Right lobe of liver (tissue), 4 donors: ENCODE results near the gene KIF20B.

Source experiments
- CTCF ChIP-seq, 4 donors: fragments of 200-600 bp in 3 of 4; fragments of 450-650 bp in 1 of 4; IDR thresholded peaks; one replicate each; pipeline versions ENCODE4 v1.5.1 to v1.8.0; 2016 to 2022; ENCODE audit warnings: antibody characterized with exemption in 4 of 4, mild to moderate bottlenecking in 2 of 4
- POLR2A ChIP-seq: fragments of 450-650 bp; IDR thresholded peaks from one replicate; pipeline ENCODE4 v1.6.1; 2017; ENCODE audit warnings: antibody characterized with exemption, mild to moderate bottlenecking
- donor health status: DM: no; HTN: no; CAD: no.
- donor health status: DM: no; HTN: no; CAD: no.
- donor health status: DM: no; HTN: yes; CAD: no.

- TF ChIP-seq POLR2A = no peak
- TF ChIP-seq CTCF (IDR thresholded peaks at IDR 0.05) = no peak
These were observed 35.3 kb upstream of the KIF20B start for GRCh38 chr10:89666138-89666537.
